Left kidney (tissue), 1 donor: ENCODE measurements around the gene HDAC7. TPM values are rescaled to one million over a fixed set of nuclear protein-coding genes. Genes with fewer than 3 reads are reported as not detected.

ENCODE experiments used
- polyA plus RNA-seq: library from polyadenylated mRNA; unstranded; fragments of 120-200 nt; gene quantifications from one replicate; pipeline ENCODE4 v1.2.1, GENCODE V29; 2013; ENCODE audit not compliant: insufficient read length

HDAC7 gene
- polyA plus RNA-seq, 1 donor = 80.9 TPM

Other genes with a start within 250 kb of the HDAC7 start
- 54.1 TPM for gene RPAP3, start 113.9 kb downstream of the HDAC7 start, polyA plus RNA-seq
- gene ENDOU, start 94.4 kb downstream of the HDAC7 start, polyA plus RNA-seq = 0.40 TPM
- 61.2 TPM for gene RAPGEF3, start 61.0 kb downstream of the HDAC7 start, polyA plus RNA-seq
- gene SLC48A1, start 46.7 kb downstream of the HDAC7 start, polyA plus RNA-seq = 57.5 TPM
- 3.1 TPM for gene VDR, start 85.1 kb upstream of the HDAC7 start, polyA plus RNA-seq
- 134 TPM for gene TMEM106C, start 143.7 kb upstream of the HDAC7 start, polyA plus RNA-seq
- 50.3 TPM for gene COL2A1, start 184.6 kb upstream of the HDAC7 start, polyA plus RNA-seq